H54 (cell line): ENCODE data around the gene KRT72.
"Not testable (repeated sequence)": the region's sequence is repeated elsewhere in the genome, so short reads cannot be mapped to it uniquely, and the experiment has no call there.

Source experiments
- DNase-seq: peaks from one replicate; pipeline ENCODE4 v3.0.0; 2011; ENCODE audit warnings: low spot score, mixed read lengths; ENCODE audit not compliant: insufficient read length
- FAIRE-seq: peaks from 3 replicates; lab custom pipeline; 2011; peaks lifted over from hg19 to GRCh38; lab: Jason Lieb, UNC
- POLR2A ChIP-seq: IDR thresholded peaks from 2 replicates; pipeline ENCODE4 v1.6.1; 2011; ENCODE audit warnings: low read depth, mild to moderate bottlenecking, low read length

Gene KRT72

GRCh38 chr12:52605542-52605941 lies 4.3 kb upstream of the KRT72 start:
- TF ChIP-seq POLR2A, result no peak
- DNase-seq (no peak), FAIRE-seq (no peak)

GRCh38 chr12:52604859-52605258 lies 3.6 kb upstream of the KRT72 start:
- DNase-seq, result no peak
- no peak for TF ChIP-seq POLR2A
- FAIRE-seq, result no peak

- DNase-seq (peak; percentile 24), FAIRE-seq (no peak)
- TF ChIP-seq POLR2A, result no peak
These were observed 2.1 kb upstream of the KRT72 start for GRCh38 chr12:52603314-52603713.

GRCh38 chr12:52602552-52602951 lies 1.3 kb upstream of the KRT72 start:
- DNase-seq, result no peak
- no peak for TF ChIP-seq POLR2A
- FAIRE-seq, result no peak

DNA sequence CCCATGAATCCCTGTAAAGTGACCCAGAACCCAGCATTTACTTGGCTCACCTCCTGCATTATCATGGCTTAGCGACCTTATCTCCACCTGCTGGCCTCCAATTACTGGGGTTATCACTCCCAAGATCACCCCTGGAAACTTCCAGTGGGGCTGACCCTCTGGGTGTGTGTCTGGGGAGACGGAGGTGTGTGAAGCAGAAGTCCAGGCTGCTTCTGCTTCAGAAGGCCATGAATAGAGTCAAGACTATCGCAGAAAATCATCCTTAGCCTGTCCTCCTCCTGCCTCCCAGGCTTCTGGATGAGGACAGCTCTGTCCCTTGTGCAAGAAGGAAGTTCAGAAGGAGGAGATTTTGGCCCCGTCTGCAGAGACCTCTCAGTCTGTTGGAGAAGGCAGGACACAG lies 408 bp upstream of the KRT72 start:
- no peak for TF ChIP-seq POLR2A
- FAIRE-seq, result no peak

DNA sequence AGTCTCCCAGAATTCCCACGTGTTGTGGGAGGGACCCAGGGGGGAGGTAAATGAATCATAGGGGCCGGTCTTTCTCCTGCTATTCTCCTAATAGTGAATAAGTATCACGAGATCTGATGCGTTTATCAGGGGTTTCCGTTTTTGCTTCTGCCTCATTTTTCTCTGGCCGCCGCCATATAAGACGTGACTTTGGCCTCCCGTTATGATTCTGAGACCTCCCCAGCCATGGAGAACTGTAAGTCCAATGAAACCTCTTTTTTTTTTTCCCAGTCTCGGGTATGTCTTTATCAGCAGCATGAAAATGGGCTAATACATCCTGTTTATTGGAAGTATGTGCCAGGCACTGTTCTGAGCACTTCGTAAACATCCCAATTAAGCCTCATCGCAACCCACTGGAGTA lies 788 bp downstream of the KRT72 start:
- TF ChIP-seq POLR2A, result no peak
- DNase-seq (no peak), FAIRE-seq (no peak)

More for the DNA sequence above, 408 bp upstream of the KRT72 start:
- DNase-seq, result no peak

DNA sequence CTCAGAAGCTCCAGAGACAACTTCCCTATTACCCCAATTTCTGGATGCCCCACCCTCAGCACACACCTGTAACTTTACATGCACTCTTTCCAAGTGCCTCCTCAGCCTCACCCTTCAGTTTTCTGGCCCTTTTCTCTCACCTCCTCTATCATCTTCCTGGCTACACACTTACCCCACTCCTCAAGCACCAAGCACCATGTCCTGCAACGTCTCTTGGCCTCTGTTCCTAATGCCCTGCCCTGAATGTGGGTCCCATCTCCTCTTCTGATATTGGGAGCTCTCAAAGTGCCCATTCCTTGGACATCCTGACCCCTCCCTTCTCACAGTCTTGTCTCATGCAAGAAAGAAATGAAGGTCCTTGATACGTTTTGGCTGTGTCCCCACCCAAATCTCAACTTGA lies 1.2 kb downstream of the KRT72 start:
- FAIRE-seq (no peak), DNase-seq (no peak)
- no peak for TF ChIP-seq POLR2A

- DNase-seq, result no peak
- no peak for TF ChIP-seq POLR2A
- FAIRE-seq, result no peak
These were observed 2.3 kb downstream of the KRT72 start for GRCh38 chr12:52598966-52599365.

DNA sequence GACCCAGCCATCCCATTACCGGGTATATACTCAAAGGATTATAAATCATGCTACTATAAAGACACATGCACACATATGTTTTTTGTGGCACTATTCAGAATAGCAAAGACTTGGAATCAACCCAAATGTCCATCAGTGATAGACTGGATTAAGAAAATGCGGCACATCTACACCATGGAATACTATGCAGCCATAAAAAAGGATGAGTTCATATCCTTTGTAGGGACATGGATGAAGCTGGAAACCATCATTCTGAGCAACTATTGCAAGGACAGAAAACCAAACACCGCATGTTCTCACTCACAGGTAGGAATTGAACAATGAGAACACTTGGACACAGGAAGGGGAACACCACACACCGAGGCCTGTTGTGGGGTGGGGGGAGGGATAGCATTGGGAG lies 7.0 kb downstream of the KRT72 start:
- not testable (repeated sequence) for DNase-seq, FAIRE-seq

DNA sequence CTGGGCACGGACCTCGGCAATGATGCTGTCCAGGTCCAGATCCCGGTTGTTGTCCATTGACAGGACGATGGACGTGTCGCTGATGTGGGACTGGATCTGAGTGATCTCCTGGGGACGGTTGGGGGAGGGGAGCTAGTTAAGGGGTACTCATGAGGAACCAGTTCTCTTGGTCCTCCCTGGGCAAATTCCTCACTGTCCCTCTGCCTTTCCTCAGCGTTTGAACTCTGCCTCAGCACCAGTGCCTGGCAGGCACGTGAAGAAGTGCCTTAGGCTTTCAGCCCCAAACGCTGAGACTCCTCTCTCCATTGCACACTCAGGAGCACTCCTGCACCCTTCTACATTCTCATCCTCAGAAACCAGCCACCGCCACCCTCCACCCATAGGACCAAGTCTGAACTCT lies 9.7 kb downstream of the KRT72 start:
- DNase-seq (no peak), FAIRE-seq (no peak)
- no peak for TF ChIP-seq POLR2A

- DNase-seq (no peak), FAIRE-seq (no peak)
- TF ChIP-seq POLR2A, result no peak
These were observed 11.2 kb downstream of the KRT72 start for GRCh38 chr12:52590021-52590420.

DNA sequence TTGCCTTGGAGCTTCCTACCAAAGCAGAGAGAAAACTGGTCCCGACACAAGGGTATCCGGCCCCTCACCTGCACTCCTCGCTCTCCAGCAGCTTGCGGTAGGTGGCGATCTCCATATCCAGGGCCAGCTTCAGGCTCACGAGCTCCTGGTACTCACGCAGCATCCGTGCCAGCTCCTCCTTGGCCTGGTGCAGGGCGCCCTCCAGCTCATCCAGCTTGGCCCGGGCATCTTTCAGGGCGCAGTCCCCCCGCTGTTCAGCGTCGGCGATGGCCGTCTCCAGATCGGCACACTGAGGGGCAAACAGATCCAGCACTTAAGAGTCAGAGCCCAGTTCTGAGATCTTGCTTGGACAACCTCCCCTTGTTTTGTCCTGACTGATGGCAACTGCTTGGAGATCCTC lies 13.7 kb downstream of the KRT72 start:
- TF ChIP-seq POLR2A, result no peak
- no peak for DNase-seq
- no peak for FAIRE-seq

GRCh38 chr12:52585946-52586345 lies 15.3 kb downstream of the KRT72 start:
- FAIRE-seq (no peak), DNase-seq (no peak)
- TF ChIP-seq POLR2A, result no peak

- TF ChIP-seq POLR2A, result no peak
- FAIRE-seq, result no peak
- no peak for DNase-seq
These were observed 16.2 kb downstream of the KRT72 start for GRCh38 chr12:52585066-52585465.

DNA sequence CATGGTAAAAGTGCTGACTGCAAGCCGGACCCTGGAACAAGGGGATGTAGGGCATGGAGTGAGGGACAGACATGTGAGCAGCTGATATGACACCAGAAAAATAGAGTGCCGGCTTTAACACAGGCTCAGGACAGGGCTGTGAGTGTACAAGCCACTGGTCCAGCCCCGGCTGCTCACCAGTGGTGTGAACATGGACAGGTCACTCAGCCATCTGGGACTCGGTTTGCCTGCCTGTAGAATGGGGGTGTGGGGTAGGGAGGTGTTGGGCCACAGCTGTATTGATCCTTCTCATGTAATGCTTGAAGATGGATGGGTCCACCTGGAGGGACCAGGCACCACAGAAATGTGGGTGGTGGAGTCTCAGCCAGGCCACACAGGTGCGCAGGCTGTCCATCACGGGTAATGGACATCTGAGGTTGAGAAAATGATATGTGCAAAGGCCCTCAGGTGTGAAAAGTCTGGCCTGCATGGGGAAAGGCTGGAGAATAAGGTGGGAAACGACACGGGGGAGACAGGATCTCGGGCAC lies 17.0 kb downstream of the KRT72 start:
- TF ChIP-seq POLR2A, result no peak
- DNase-seq (no peak), FAIRE-seq (no peak)
